Ascending aorta (tissue), 2 donors: Measurements from ENCODE around the gene DPP8. TPM values are rescaled to one million over a fixed set of nuclear protein-coding genes. Genes with fewer than 3 reads are reported as not detected.
"Not testable (repeated sequence)": the region's sequence is repeated elsewhere in the genome, so short reads cannot be mapped to it uniquely, and the experiment has no call there.

Experiments
- DNase-seq, 2 donors: peaks; one replicate each; pipeline ENCODE4 v3.0.0-alpha.2; 2019; ENCODE audit warnings: low spot score in 2 of 2
- H3K27ac ChIP-seq, 2 donors: fragments of 200-600 bp; sonication (generic); one replicate each; pipeline ENCODE4 v1.5.1; 2016 to 2017; ENCODE audit warnings: mild to moderate bottlenecking in 1 of 2
- H3K27me3 ChIP-seq: fragments of 200-600 bp; sonication (generic); one replicate; pipeline ENCODE4 v1.5.1; 2017
- H3K36me3 ChIP-seq, 2 donors: fragments of 200-600 bp; sonication (generic); one replicate each; pipeline ENCODE4 v1.5.1; 2016
- H3K4me1 ChIP-seq, 2 donors: fragments of 200-600 bp; sonication (generic); one replicate each; pipeline ENCODE4 v1.5.1; 2016 to 2017; ENCODE audit warnings: mild to moderate bottlenecking in 1 of 2
- H3K4me3 ChIP-seq, 2 donors: fragments of 200-600 bp; sonication (generic); one replicate each; pipeline ENCODE4 v1.5.1; 2016 to 2017; ENCODE audit warnings: mild to moderate bottlenecking in 1 of 2
- H3K9me3 ChIP-seq, 2 donors: fragments of 200-600 bp; sonication (generic); one replicate each; pipeline ENCODE4 v1.5.1; 2016
- intact Hi-C: fragments of 100-400 bp; cut with DNase I; formaldehyde crosslinking; loops from one replicate; pipeline ENCODE4 v1.15.1; 2023
- total RNA-seq: library from RNA; depleted of rRNA; stranded (reverse); fragments of >200 nt; gene quantifications from one replicate; pipeline ENCODE4 v1.1.0, GENCODE V29; 2016
- TF ChIP-seq, protein P1 (sequence below), 3 experiments: fragments of 200-600 bp in 2 of 3; fragments of 450-650 bp in 1 of 3; sonication (generic) in 2 of 3; IDR thresholded peaks; one replicate each; pipeline ENCODE4 v1.5.1; 2016 to 2019; ENCODE audit warnings: antibody characterized with exemption in 3 of 3, mild to moderate bottlenecking in 1 of 3, moderate library complexity in 1 of 3

DPP8 gene
- total RNA-seq, 1 donor from 2014 or later: 69.0 TPM

- no peaks in the 10 kb centered on the region for H3K27me3 ChIP-seq
- TF ChIP-seq, protein P1, sequence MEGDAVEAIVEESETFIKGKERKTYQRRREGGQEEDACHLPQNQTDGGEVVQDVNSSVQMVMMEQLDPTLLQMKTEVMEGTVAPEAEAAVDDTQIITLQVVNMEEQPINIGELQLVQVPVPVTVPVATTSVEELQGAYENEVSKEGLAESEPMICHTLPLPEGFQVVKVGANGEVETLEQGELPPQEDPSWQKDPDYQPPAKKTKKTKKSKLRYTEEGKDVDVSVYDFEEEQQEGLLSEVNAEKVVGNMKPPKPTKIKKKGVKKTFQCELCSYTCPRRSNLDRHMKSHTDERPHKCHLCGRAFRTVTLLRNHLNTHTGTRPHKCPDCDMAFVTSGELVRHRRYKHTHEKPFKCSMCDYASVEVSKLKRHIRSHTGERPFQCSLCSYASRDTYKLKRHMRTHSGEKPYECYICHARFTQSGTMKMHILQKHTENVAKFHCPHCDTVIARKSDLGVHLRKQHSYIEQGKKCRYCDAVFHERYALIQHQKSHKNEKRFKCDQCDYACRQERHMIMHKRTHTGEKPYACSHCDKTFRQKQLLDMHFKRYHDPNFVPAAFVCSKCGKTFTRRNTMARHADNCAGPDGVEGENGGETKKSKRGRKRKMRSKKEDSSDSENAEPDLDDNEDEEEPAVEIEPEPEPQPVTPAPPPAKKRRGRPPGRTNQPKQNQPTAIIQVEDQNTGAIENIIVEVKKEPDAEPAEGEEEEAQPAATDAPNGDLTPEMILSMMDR (IDR thresholded peaks at IDR 0.05): no peak
- intact Hi-C loops: no loop called here
- no peaks in the 10 kb centered on the region for H3K4me1 ChIP-seq
- no peak overlapping the region for H3K27ac ChIP-seq
- H3K36me3 ChIP-seq: peaks cover 70 to 84% of the 10 kb centered on the region in 2 donors
- H3K9me3 ChIP-seq: no peaks in the 10 kb centered on the region
- no peak for DNase-seq
- H3K4me3 ChIP-seq: no peak overlapping the region
Measured at GRCh38 chr15:65468229-65468909, 49.1 kb downstream of the DPP8 start.

DNA sequence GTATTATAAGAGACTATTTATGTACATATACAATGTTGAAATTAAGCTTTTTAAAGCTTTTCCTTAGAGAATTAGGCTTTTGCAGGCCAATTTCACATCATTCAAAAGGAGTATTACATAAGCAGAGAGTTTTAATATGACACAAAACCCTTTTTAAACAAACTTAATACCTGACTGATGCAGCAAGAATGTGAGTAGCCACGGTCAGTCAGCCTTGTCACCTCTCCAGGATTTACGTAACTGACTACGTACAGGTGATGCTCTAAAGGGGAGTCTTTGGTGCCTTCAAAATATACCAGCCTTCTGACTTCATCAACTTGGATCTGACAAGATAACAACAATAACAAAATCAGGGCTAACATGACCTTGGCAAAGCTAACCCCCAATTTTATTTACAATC lies 50.6 kb downstream of the DPP8 start:
- Histone ChIP-seq H3K27ac (no peak overlapping the region), H3K27me3 (no peaks in the 10 kb centered on the region), H3K4me3 (no peak overlapping the region), H3K9me3 (no peaks in the 10 kb centered on the region), H3K36me3 (peaks cover 75 to 84% of the 10 kb centered on the region in 2 donors), H3K4me1 (no peaks in the 10 kb centered on the region)
- TF ChIP-seq, protein P1 (IDR thresholded peaks at IDR 0.05): no peak
- DNase-seq: no peak
- intact Hi-C loops: no loop called here

GRCh38 chr15:65463096-65463495 lies 54.4 kb downstream of the DPP8 start:
- peaks cover 84 to 87% of the 10 kb centered on the region in 2 donors for H3K36me3 ChIP-seq
- H3K9me3 ChIP-seq, DNase-seq, H3K27ac ChIP-seq, H3K4me1 ChIP-seq, H3K4me3 ChIP-seq, H3K27me3 ChIP-seq, intact Hi-C loops: not testable (repeated sequence)

DNA sequence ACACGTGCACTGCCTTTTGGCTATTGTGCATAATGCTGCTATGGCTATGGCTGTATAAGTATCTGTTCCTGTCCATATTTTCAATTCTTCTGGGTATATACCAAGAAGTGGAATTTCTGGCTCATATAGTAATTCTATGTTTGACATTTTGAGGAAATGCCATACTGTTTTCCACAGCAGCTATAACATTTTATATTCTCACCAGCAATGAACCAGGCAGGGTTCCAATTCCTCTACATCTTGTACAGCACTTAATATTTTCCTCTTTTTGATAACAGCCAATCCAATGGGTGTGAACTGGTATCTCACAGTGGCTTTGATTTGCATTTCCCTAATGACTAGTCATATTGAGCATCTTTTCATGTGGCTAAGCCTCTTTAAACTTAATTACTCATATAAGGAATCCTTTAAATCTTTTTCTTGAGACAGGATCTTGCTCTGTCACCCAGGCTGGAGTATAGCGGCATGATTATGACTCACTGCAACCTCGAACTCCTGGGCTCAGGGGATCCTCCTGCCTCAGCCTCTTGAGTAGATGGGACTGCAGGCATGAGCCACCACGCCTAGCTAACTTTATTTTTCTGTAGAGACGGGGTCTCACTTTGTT lies 56.6 kb downstream of the DPP8 start:
- no peaks in the 10 kb centered on the region for H3K4me1 ChIP-seq

GRCh38 chr15:65455256-65455655 lies 62.2 kb downstream of the DPP8 start:
- H3K4me3 ChIP-seq, H3K27ac ChIP-seq, DNase-seq, H3K9me3 ChIP-seq, H3K27me3 ChIP-seq, H3K4me1 ChIP-seq, intact Hi-C loops: not testable (repeated sequence)
- H3K36me3 ChIP-seq: peaks cover 69 to 86% of the 10 kb centered on the region in 2 donors

More for the DNA sequence above, 56.6 kb downstream of the DPP8 start:
- H3K4me3 ChIP-seq: no peak overlapping the region
- no peaks in the 10 kb centered on the region for H3K9me3 ChIP-seq
- H3K27ac ChIP-seq: no peak overlapping the region
- peaks cover 83 to 90% of the 10 kb centered on the region in 2 donors for H3K36me3 ChIP-seq
- H3K27me3 ChIP-seq: no peaks in the 10 kb centered on the region
- intact Hi-C loops: no loop called here
- DNase-seq: no peak
- TF ChIP-seq, protein P1 (IDR thresholded peaks at IDR 0.05): no peak

DNA sequence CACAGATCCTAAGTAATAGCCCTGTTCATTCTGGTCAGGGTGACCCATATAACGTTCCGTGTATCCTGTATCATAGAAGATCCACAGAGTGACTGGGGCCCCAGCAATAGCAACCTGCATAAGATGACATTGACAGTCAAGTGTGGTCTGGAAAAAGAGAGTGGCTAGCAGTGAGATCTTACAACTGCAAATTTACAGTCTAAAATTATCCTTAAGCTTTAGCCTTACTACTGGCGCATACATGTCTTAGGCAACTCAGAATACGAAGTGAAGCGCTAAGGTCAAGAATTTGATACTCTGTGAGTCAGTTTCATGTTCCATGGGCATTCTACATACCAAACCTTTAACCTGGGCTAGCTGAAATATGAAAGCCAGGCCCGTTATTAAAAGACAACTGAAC lies 65.5 kb downstream of the DPP8 start:
- Histone ChIP-seq H3K27me3 (no peaks in the 10 kb centered on the region), H3K27ac (no peak overlapping the region), H3K4me1 (no peaks in the 10 kb centered on the region), H3K4me3 (no peak overlapping the region), H3K36me3 (peaks cover 53 to 76% of the 10 kb centered on the region in 2 donors), H3K9me3 (no peaks in the 10 kb centered on the region)
- TF ChIP-seq, protein P1 (IDR thresholded peaks at IDR 0.05): no peak
- DNase-seq: no peak
- intact Hi-C loops: no loop called here
